VCaP (cell line): ENCODE data around the gene LMAN2.
A peak's percentile ranks its signal among the peaks of the same experiment; 100 is the strongest.

Experiments used
- H3K27ac ChIP-seq: fragments of 450-650 bp; 2 replicates; pipeline ENCODE4 v1.5.1; 2017
- TF ChIP-seq, protein P1 (sequence below): fragments of 450-650 bp; conservative IDR thresholded peaks from 2 replicates; pipeline ENCODE4 v1.5.1; 2017; ENCODE audit warnings: mild to moderate bottlenecking, moderate library complexity

The LMAN2 gene

GRCh38 chr5:177327539-177328522, 23.6 kb downstream of the LMAN2 start:
- no peak overlapping the region for H3K27ac ChIP-seq
- TF ChIP-seq, protein P1, sequence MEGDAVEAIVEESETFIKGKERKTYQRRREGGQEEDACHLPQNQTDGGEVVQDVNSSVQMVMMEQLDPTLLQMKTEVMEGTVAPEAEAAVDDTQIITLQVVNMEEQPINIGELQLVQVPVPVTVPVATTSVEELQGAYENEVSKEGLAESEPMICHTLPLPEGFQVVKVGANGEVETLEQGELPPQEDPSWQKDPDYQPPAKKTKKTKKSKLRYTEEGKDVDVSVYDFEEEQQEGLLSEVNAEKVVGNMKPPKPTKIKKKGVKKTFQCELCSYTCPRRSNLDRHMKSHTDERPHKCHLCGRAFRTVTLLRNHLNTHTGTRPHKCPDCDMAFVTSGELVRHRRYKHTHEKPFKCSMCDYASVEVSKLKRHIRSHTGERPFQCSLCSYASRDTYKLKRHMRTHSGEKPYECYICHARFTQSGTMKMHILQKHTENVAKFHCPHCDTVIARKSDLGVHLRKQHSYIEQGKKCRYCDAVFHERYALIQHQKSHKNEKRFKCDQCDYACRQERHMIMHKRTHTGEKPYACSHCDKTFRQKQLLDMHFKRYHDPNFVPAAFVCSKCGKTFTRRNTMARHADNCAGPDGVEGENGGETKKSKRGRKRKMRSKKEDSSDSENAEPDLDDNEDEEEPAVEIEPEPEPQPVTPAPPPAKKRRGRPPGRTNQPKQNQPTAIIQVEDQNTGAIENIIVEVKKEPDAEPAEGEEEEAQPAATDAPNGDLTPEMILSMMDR, result no peak

DNA sequence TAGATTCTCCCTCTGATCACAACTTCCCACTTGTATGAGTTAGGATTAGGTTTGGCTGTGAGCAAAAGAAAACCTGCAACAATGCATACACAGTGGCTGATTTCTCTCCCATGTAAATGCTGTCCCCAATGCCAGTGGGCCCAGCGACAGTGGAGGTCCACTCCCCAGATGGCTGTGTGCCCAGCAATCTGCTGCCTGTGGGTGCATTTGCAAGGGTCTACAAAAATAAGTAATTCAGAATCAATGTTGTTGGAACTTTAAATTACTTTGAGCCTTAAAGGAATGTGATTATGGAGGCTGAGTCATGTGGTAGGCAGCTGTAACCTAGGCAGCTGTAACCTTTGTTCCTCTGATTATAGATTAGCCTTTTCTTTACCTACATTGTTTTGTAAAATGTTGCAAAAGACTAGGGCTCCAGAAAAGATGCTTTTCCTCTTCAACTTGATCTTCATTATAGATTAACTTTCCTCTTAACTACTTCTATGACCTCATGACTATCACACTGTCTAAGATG, 25.5 kb downstream of the LMAN2 start:
- H3K27ac ChIP-seq, result no peak overlapping the region

DNA sequence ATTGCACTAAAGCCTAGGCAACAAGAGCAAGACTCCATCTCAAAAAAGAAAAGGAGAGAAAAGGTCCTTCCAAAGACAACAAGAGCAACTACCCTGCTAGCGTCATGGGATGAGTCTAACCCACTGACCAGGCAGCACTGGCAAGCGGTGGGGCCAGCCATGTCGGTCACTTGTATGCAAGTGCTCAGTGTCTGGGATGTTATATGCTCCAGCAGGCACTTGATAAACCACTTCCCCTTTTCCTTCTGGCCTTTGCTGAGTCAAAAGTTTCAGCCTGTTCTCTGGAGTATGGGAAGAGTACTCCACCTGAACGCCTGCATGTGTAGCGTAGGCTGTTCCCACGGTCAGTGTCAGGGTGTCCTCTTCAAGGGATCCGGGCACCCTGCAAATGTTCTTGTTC, 30.6 kb downstream of the LMAN2 start:
- TF ChIP-seq, protein P1, result no peak
- H3K27ac ChIP-seq, result no peak overlapping the region

More for the DNA sequence above, 25.5 kb downstream of the LMAN2 start:
- TF ChIP-seq, protein P1, result no peak

DNA sequence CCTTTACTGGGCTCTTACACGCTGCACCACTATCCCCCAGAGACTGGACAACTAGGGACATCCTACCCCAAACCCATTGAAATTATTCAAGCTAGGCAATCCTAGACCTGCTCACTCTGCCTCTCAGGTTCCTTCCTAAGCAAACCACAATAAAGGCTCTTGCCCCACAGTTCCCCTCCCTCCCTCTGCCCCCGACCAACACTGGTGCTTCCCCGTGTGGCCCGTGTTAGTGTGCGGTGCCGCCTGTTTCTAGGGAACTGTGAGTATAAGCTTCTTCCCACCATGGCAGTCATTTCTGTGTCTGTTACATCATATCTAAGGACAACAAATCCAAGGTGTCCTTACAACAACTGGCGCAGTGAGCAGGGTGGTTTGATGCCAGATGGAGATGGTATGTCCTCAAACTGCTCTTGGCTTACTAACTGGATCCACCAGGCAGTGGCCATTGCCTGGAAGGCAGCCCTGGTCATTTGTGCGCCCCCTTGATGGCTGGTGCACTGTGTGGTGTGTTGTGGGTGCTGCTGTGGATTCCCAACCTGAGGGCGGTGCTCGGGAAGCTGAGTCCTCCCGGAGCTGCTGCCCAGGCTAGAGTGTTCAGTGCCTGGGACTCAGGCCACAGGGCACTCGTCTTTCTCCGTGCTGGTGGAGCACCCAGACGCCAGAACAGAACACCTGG, 31.4 kb downstream of the LMAN2 start:
- TF ChIP-seq, protein P1, result no peak

DNA sequence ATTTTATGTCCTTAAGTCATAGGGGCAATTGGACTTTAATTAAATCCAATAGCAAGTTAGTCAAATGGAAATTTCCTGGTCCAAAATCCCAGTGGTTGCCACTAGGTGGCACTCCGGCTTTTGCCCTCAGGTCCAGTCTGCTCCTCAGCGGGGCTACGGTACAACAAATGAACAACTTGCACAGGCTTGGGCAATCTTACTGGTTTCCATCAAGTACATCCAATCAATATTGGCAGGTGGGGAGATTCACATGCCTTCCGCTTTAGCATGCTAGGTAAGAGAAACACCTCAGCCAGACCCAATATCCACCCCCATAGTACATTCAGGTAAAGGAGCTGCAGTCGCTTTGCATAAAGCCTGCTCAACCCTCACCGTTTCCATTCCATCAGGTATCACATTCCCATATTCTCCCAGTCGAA, 33.5 kb downstream of the LMAN2 start:
- H3K27ac ChIP-seq, result no peak overlapping the region

More for the DNA sequence above, 31.4 kb downstream of the LMAN2 start:
- H3K27ac ChIP-seq, result no peak overlapping the region

GRCh38 chr5:177316005-177316404, 35.5 kb downstream of the LMAN2 start:
- TF ChIP-seq, protein P1, result no peak

More for the DNA sequence above, 33.5 kb downstream of the LMAN2 start:
- TF ChIP-seq, protein P1, result peak; percentile 99

DNA sequence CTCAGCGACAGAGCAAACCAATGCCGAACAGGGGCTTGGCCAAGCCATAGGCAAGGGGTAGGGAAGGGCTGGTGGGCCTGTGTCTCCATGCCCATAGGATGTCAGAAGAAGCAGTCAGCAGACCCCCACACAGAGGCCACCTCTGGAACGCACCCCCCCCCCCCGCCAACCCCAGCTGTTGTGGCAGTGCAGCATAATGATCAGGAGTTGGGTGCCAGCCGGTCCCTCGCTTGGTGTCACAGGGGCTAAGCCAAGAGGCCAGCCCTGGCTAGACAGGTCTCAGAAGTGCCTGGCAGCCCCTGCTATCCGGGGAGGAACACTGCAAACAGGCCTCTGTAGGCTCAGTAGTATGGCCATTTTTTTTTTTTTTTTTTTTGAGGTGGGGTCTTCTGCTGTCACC, 36.1 kb downstream of the LMAN2 start:
- H3K27ac ChIP-seq, result no peak overlapping the region
- TF ChIP-seq, protein P1, result no peak

More at GRCh38 chr5:177316005-177316404, 35.5 kb downstream of the LMAN2 start:
- H3K27ac ChIP-seq, result no peak overlapping the region
